Spleen (tissue), 7 donors: ENCODE data around the gene VDAC1.

Experiments used
- POLR2A ChIP-seq, 3 donors: fragments of 450-650 bp; IDR thresholded peaks; one replicate each; pipeline ENCODE4 v1.5.1; 2017; ENCODE audit warnings: antibody characterized with exemption in 3 of 3, mild to moderate bottlenecking in 1 of 3
- TF ChIP-seq, protein P1 (sequence below), 11 experiments: fragments of 200-600 bp in 7 of 11; fragments of 450-650 bp in 4 of 11; sonication (generic) in 4 of 11; IDR thresholded peaks in 8 of 11; conservative IDR thresholded peaks in 3 of 11; 1 replicate in 7 of 11; 2 replicates in 4 of 11; pipeline versions ENCODE4 v1.4.0 to v1.8.0; 2016 to 2021; ENCODE audit warnings: antibody characterized with exemption in 11 of 11, inconsistent platforms in 4 of 11, mild to moderate bottlenecking in 1 of 11
- donor health status: DM: no; HTN: no; CAD: no; lungs with moderate emphysema.
- donor health status: DM: no; HTN: no; CAD: no.
- donor health status: DM: no; HTN: no; CAD: no.

GRCh38 chr5:134004626-134005416 is at the start of gene VDAC1:
- peak in 1 of 3 donors; percentile 30 for TF ChIP-seq POLR2A (IDR thresholded peaks at IDR 0.05)
- TF ChIP-seq, protein P1, sequence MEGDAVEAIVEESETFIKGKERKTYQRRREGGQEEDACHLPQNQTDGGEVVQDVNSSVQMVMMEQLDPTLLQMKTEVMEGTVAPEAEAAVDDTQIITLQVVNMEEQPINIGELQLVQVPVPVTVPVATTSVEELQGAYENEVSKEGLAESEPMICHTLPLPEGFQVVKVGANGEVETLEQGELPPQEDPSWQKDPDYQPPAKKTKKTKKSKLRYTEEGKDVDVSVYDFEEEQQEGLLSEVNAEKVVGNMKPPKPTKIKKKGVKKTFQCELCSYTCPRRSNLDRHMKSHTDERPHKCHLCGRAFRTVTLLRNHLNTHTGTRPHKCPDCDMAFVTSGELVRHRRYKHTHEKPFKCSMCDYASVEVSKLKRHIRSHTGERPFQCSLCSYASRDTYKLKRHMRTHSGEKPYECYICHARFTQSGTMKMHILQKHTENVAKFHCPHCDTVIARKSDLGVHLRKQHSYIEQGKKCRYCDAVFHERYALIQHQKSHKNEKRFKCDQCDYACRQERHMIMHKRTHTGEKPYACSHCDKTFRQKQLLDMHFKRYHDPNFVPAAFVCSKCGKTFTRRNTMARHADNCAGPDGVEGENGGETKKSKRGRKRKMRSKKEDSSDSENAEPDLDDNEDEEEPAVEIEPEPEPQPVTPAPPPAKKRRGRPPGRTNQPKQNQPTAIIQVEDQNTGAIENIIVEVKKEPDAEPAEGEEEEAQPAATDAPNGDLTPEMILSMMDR (IDR thresholded peaks at IDR 0.05 in 8 of 11, conservative IDR thresholded peaks at IDR 0.05 in 3 of 11), result peak in 1 of 11 experiments; percentile 6
